ENCODE data around the gene BLOC1S1.

- TF ChIP-seq CTCF (IDR thresholded peaks at IDR 0.05) (no peak), POLR2A (IDR thresholded peaks at IDR 0.05) (no peak)
Measured at GRCh38 chr12:55711786-55712553, 3.9 kb upstream of the BLOC1S1 start.

Data from uterus (tissue), 2 donors.